Measurements from ENCODE around the gene LRRC8D. TPM values are rescaled to one million over a fixed set of nuclear protein-coding genes. Genes with fewer than 3 reads are reported as not detected.

LRRC8D gene
- total RNA-seq, 2 donors from 2014 or later = 8.5 to 49.6 TPM

DNA sequence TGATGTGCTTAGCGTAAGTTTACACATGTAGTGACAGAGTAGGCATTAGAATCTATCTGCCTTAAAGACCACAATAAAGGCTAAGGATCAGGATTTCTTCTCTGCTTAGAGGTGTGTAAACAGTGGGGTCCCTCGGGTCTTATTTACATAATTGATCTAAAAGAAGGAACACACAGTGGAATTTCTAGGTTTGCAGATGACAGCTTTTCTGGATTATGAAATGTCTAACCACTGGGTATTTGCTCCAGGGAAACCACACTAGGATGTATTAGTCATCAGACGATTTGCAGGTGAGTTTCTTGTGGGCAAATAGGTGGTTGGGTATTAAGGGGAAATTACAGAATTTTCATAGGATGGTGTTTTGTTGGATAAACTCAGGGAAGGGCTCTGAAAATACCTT lies 5.8 kb downstream of the LRRC8D start:
- Histone ChIP-seq H3K27me3 (replicated peaks; ENCODE audit: insufficient read depth) (no peaks in the 10 kb centered on the region), H3K27ac (no peak overlapping the region), H3K4me1 (replicated peaks) (peaks cover 4% of the 10 kb centered on the region), H3K9me3 (no peaks in the 10 kb centered on the region), H3K4me3 (no peak overlapping the region), H3K36me3 (no peaks in the 10 kb centered on the region)
- WGBS = 47% methylated on average over 3 of the region's 3 CpGs
- no peak for DNase-seq (ENCODE audit: low spot score)
- intact Hi-C loops (cut with DNase I) = no loop called here
- TF ChIP-seq POLR2A (IDR thresholded peaks at IDR 0.05) (no peak), CTCF (IDR thresholded peaks at IDR 0.05) (no peak)

- no peaks in the 10 kb centered on the region for H3K4me1 ChIP-seq (replicated peaks)
- intact Hi-C loops (cut with DNase I) = no loop called here
- H3K27ac ChIP-seq = no peak overlapping the region
- no peak overlapping the region for H3K4me3 ChIP-seq
- no peaks in the 10 kb centered on the region for H3K36me3 ChIP-seq
- H3K9me3 ChIP-seq = no peaks in the 10 kb centered on the region
- H3K27me3 ChIP-seq (replicated peaks; ENCODE audit: insufficient read depth) = no peaks in the 10 kb centered on the region
- no peak for TF ChIP-seq POLR2AphosphoS5 (IDR thresholded peaks at IDR 0.05)
- DNase-seq (ENCODE audit: low spot score) = no peak
- WGBS = 98% methylated on average over 3 of the region's 3 CpGs
Measured at GRCh38 chr1:89827330-89827729, 6.5 kb downstream of the LRRC8D start.

- intact Hi-C loops (cut with DNase I) = no loop called here
- H3K27me3 ChIP-seq (replicated peaks; ENCODE audit: insufficient read depth) = no peaks in the 10 kb centered on the region
- H3K36me3 ChIP-seq = no peaks in the 10 kb centered on the region
- no peaks in the 10 kb centered on the region for H3K9me3 ChIP-seq
- no peaks in the 10 kb centered on the region for H3K4me1 ChIP-seq (replicated peaks)
- 95% methylated on average over 1 of the region's 1 CpG for WGBS
- no peak overlapping the region for H3K27ac ChIP-seq
- no peak for DNase-seq (ENCODE audit: low spot score)
- no peak overlapping the region for H3K4me3 ChIP-seq
- TF ChIP-seq CTCF (IDR thresholded peaks at IDR 0.05) = no peak
- no peak for TF ChIP-seq POLR2A (IDR thresholded peaks at IDR 0.05)
- TF ChIP-seq POLR2AphosphoS5 (IDR thresholded peaks at IDR 0.05) = no peak
Measured at GRCh38 chr1:89827902-89828301, 7.1 kb downstream of the LRRC8D start.

DNA sequence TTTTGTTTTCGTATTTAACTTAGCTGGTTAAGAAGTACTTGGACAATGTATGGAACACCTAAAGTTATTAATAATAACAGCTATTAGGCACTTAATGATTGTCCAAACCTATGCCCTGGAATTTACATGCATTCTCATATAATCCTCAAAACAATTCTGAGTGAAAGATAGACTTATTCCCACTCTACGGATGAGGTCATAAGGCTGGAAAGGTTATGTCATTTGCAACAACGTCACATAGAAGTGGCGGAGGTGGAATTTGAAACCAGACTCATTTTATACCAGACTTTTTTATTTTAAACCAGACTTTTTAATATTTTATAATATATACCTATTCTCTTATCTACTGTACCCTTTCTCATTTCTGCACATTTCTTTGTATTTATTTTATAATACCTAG lies 8.4 kb downstream of the LRRC8D start:
- no peak for TF ChIP-seq POLR2A (IDR thresholded peaks at IDR 0.05)
- no peak for TF ChIP-seq CTCF (IDR thresholded peaks at IDR 0.05)
- no peak for TF ChIP-seq POLR2AphosphoS5 (IDR thresholded peaks at IDR 0.05)
- H3K36me3 ChIP-seq = no peaks in the 10 kb centered on the region
- no peak overlapping the region for H3K27ac ChIP-seq
- intact Hi-C loops (cut with DNase I) = no loop called here
- DNase-seq (ENCODE audit: low spot score) = no peak
- H3K4me3 ChIP-seq = no peak overlapping the region
- WGBS = 98% methylated on average over 4 of the region's 4 CpGs
- H3K27me3 ChIP-seq (replicated peaks; ENCODE audit: insufficient read depth) = no peaks in the 10 kb centered on the region
- no peaks in the 10 kb centered on the region for H3K4me1 ChIP-seq (replicated peaks)
- no peaks in the 10 kb centered on the region for H3K9me3 ChIP-seq

DNA sequence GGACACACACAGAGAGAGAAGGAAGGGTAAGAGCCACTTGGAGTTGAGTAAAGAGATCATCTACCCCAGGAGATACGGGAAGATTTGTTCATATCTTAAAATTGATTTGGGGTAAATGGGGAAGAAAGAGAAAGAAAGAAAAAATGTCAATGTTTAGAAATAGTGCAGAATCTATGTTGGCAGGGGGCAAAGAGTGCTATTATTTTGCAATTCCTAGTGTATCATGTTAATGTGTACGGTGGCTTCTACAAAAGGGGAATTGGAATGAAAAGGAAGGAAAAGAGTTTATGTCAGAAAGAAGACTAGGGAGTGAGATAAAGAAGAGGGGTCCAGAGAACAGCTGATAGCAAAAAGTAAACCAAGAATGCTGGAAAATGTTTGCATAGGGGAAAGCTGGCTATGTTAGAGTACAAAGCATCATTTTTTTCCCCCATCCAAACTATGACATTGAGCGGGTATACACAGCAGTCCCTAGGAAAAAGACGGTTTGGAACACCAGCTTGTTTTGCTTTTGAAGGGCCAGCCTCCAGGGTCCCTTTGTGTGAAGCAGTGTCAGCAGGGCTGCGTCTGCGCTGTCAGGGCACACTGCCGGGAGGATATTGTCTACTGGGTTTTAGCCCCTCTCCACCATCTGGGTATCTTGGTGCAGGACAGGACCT lies 10.8 kb downstream of the LRRC8D start:
- DNase-seq (ENCODE audit: low spot score) = no peak
- TF ChIP-seq POLR2AphosphoS5 (IDR thresholded peaks at IDR 0.05) (no peak), CTCF (IDR thresholded peaks at IDR 0.05) (no peak), POLR2A (IDR thresholded peaks at IDR 0.05) (no peak)
- Histone ChIP-seq H3K27ac (no peak overlapping the region), H3K36me3 (no peaks in the 10 kb centered on the region), H3K4me3 (no peak overlapping the region), H3K4me1 (replicated peaks) (no peaks in the 10 kb centered on the region), H3K27me3 (replicated peaks; ENCODE audit: insufficient read depth) (no peaks in the 10 kb centered on the region), H3K9me3 (no peaks in the 10 kb centered on the region)
- 70% methylated on average over 6 of the region's 7 CpGs for WGBS
- intact Hi-C loops (cut with DNase I) = no loop called here
